Calu3 (cell line): Measurements from ENCODE around the gene TAGLN2. TPM values are rescaled to one million over a fixed set of nuclear protein-coding genes. Genes with fewer than 3 reads are reported as not detected.

Experiments
- Bru-seq: library from RNA; stranded (reverse); fragments of 400-500 nt; gene quantifications from one replicate; lab custom pipeline; 2021; lab: Mats Ljungman, UMichigan
- BruChase-seq, 2 experiments: library from RNA; stranded (reverse); fragments of 400-500 nt; gene quantifications; one replicate each; lab custom pipeline; 2021; lab: Mats Ljungman, UMichigan
- BruUV-seq: library from RNA; stranded (reverse); fragments of 400-500 nt; replicated peaks from 2 replicates; lab custom pipeline; 2021; lab: Mats Ljungman, UMichigan
- CTCF ChIA-PET: fragments of 300-600 bp; sonication (Branson Sonifier 250); formaldehyde crosslinking; loops from one replicate; lab custom pipeline; 2022; ENCODE audit warnings: antibody characterized with exemption; lab: Charles Lee
- DNase-seq: peaks from one replicate; pipeline ENCODE4 v3.0.0; 2022
- H3K27ac Mint-ChIP-seq: one replicate; pipeline ENCODE4 v1.8.0; 2022; ENCODE audit warnings: mixed read lengths; ENCODE audit not compliant: unreplicated experiment
- H3K27me3 Mint-ChIP-seq: one replicate; pipeline ENCODE4 v1.8.0; 2022; ENCODE audit warnings: mixed read lengths; ENCODE audit not compliant: unreplicated experiment
- H3K36me3 Mint-ChIP-seq: one replicate; pipeline ENCODE4 v1.8.0; 2022; ENCODE audit warnings: mild to moderate bottlenecking, moderate library complexity, mixed read lengths; ENCODE audit not compliant: insufficient read depth, unreplicated experiment
- H3K4me1 Mint-ChIP-seq: one replicate; pipeline ENCODE4 v1.8.0; 2022; ENCODE audit warnings: mild to moderate bottlenecking, low read depth, mixed read lengths; ENCODE audit not compliant: unreplicated experiment
- H3K4me3 Mint-ChIP-seq: one replicate; pipeline ENCODE4 v1.8.0; 2022; ENCODE audit warnings: mild to moderate bottlenecking, low read depth, moderate library complexity, mixed read lengths; ENCODE audit not compliant: unreplicated experiment
- H3K9me3 Mint-ChIP-seq: one replicate; pipeline ENCODE4 v1.8.0; 2022; ENCODE audit warnings: low read depth, mixed read lengths; ENCODE audit not compliant: unreplicated experiment
- intact Hi-C: fragments of 100-400 bp; cut with micrococcal nuclease; formaldehyde crosslinking; loops from one replicate; pipeline ENCODE4 v1.10.0; 2022; ENCODE audit not compliant: unreplicated experiment
- long read RNA-seq: library from polyadenylated mRNA; stranded (forward); transcript quantifications from one replicate; pipeline ENCODE4 v2.0.0, GENCODE V29; 2022
- total RNA-seq: library from RNA; stranded (reverse); gene quantifications from 2 replicates; pipeline ENCODE4 v1.2.3, GENCODE V29; 2022
- TF ChIP-seq, protein P1 (sequence below): fragments of 200-600 bp; IDR thresholded peaks from one replicate; pipeline ENCODE4 v1.8.0; 2022; ENCODE audit warnings: antibody characterized with exemption; ENCODE audit not compliant: unreplicated experiment

TAGLN2 gene
- total RNA-seq: 612 and 708 TPM in 2 replicates
- percentile 94 among the genes with signal in this experiment for Bru-seq, nascent RNA
- percentile 99 among the genes with signal in this experiment for BruChase-seq, experiment 1, labeled RNA remaining after a 6-hour chase
- percentile 97 among the genes with signal in this experiment for BruChase-seq, experiment 2, labeled RNA remaining after a 2-hour chase
- long read RNA-seq, transcript TAGLN2-203 (5 exons, 1,604 nt): major isoform, 800 of 1,012 reads
- long read RNA-seq, partial matches to known transcripts: 82 of 1,012 reads
- long read RNA-seq, other reads (novel, unspliced or antisense): 126 of 1,012 reads

DNA sequence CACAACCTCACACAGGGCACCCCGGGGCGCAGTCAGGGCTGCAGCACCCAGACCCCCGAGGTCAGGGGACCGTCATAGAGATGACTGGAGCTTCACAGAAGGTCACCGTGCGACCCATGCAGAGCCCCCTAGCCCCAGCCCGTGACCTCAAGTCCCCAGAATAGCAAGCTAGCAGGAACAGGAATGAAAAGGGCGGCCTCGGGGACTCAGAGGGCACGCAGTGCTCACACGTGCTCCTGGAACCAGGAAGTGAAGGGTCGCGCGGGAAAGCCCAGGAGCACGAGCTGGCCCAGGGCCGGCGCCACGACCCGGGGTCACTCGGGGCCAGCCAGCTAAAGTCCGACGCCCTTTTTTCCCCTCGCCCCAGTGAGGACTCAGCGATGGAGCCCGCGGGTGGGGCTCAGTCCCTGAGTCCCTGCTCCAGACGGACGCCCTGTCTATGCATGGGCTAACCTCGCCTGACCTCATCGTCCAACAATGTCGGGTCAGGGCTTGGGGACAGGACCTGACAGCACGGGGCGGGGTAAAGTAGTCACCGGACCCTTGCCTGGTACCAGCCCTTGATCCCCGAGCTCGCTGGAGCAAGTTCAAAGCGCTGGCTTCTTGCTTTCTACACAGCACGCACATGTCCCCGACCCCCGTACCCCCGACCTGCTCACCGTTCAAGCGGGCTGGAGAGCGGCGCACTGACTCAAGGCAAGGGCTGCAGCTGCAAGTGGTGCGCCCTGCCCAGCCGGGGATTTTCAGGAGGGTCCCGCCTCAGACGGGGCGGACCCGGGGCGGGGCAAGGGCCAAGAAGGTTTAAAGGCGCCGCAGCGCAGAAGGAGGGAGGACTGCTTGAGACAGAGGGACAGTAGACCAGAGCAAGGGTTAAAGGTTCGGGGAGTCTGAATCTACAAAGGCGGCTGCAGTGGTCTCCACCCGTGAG lies at the start of gene TAGLN2:
TSS of gene TAGLN2 (minus strand) at position 717 of the 928 bp plus-strand sequence. CDS start 4,998 bp downstream, outside the sequence.
- H3K27me3 Mint-ChIP-seq: no peaks in the 10 kb centered on the region
- H3K36me3 Mint-ChIP-seq: peaks cover 64% of the 10 kb centered on the region
- intact Hi-C loops: no loop called here
- H3K9me3 Mint-ChIP-seq: no peaks in the 10 kb centered on the region
- peaks cover 48% of the 10 kb centered on the region for H3K4me1 Mint-ChIP-seq
- BruUV-seq: no TSS peak
- peak within 1 kb of the TSS; percentile 98 for H3K27ac Mint-ChIP-seq
- TF ChIP-seq, protein P1, sequence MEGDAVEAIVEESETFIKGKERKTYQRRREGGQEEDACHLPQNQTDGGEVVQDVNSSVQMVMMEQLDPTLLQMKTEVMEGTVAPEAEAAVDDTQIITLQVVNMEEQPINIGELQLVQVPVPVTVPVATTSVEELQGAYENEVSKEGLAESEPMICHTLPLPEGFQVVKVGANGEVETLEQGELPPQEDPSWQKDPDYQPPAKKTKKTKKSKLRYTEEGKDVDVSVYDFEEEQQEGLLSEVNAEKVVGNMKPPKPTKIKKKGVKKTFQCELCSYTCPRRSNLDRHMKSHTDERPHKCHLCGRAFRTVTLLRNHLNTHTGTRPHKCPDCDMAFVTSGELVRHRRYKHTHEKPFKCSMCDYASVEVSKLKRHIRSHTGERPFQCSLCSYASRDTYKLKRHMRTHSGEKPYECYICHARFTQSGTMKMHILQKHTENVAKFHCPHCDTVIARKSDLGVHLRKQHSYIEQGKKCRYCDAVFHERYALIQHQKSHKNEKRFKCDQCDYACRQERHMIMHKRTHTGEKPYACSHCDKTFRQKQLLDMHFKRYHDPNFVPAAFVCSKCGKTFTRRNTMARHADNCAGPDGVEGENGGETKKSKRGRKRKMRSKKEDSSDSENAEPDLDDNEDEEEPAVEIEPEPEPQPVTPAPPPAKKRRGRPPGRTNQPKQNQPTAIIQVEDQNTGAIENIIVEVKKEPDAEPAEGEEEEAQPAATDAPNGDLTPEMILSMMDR: no peak
- peak within 1 kb of the TSS; percentile 83 for H3K4me3 Mint-ChIP-seq
- peak; percentile 95 for DNase-seq
- CTCF ChIA-PET: interaction anchor here (0.8 to 6.6 kb wide), 12 partner anchors 9 to 144 kb away, joined by 3 to 42 read pairs (median 6); partner anchors contain the start of genes DUSP23 and IGSF9

DNA sequence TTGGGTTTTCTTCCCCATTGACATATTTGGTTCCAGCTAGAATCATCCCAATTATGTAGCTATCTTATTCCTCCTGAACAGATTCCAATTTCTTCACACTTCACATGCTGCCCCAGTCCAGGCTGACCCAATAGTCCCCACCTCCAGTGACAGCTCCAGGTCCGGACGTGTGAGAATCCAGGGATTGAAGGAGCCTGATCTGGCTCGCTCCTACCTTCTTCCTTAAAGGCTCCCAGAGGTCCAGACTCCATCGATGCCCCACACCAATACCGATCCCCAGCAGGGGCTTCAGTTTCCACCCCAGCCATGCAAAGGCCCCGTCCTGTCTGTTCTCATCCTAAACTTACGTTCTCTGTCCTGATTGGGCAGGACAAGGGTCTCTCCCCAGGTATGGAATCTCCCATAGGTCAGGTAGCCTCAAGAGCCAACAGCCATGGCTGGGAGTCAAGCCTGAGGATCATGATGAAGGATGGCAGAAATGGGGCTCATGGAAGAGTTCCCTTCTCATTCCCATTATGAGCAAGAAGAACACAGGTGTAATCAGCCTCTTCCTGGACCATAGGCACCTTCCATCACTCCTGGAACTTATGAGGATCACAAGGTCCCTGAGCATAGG lies 49.2 kb upstream of the TAGLN2 start:
- DNase-seq: no peak
- Mint-ChIP-seq H3K27me3 (peaks cover 4% of the 10 kb centered on the region), H3K36me3 (no peaks in the 10 kb centered on the region), H3K9me3 (no peaks in the 10 kb centered on the region), H3K4me1 (no peaks in the 10 kb centered on the region), H3K27ac (no peak overlapping the region), H3K4me3 (no peak overlapping the region)
- BruUV-seq: no TSS peak
- CTCF ChIA-PET: no interaction called here
- TF ChIP-seq, protein P1: no peak
- intact Hi-C loops: no loop called here

DNA sequence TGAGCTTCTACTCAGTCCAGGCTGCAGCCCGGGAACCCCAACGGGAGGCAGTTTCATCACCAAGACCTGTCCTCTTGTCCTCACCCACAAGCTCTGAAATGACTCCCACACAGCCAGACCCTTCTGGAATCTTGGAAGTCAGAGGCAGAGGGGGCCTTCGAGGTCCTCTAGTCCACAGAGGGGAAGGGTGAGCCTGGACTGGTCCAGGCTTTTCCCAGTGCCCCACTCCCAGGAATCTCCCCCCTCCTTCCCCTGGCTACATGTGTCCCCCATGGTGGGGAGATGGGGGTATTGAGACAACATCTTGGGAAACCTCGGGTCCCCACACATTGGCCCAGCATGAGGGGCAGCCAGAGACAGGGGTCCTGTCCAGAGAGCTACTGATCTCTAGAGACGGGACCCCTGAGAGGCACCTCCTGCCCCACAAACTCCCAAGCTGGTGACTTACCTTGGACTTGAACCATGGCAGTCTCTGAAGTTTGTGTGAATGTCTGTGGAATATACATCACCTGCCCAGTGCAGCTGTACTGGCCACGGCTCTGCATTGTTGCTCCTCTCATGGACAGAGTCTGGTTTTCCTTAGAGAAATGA lies 48.1 kb upstream of the TAGLN2 start:
- H3K4me3 Mint-ChIP-seq: no peak overlapping the region
- H3K27ac Mint-ChIP-seq: no peak overlapping the region
- CTCF ChIA-PET: no interaction called here
- no TSS peak for BruUV-seq
- intact Hi-C loops: no loop called here
- TF ChIP-seq, protein P1: no peak
- no peak for DNase-seq
- peaks cover 7% of the 10 kb centered on the region for H3K27me3 Mint-ChIP-seq
- H3K4me1 Mint-ChIP-seq: no peaks in the 10 kb centered on the region
- no peaks in the 10 kb centered on the region for H3K9me3 Mint-ChIP-seq
- no peaks in the 10 kb centered on the region for H3K36me3 Mint-ChIP-seq
